HEK293T (cell line): Measurements from ENCODE around the gene BOC.

Experiments used
- ARNT ChIP-seq: fragments of 450-650 bp; IDR thresholded peaks from 2 replicates; pipeline ENCODE4 v1.6.1; 2017; ENCODE audit warnings: mild to moderate bottlenecking
- CTBP1 ChIP-seq: fragments of 450-650 bp; IDR thresholded peaks from 2 replicates; pipeline ENCODE4 v1.6.1; 2016; ENCODE audit warnings: borderline replicate concordance
- ELF4 ChIP-seq: fragments of 450-650 bp; IDR thresholded peaks from 2 replicates; pipeline ENCODE4 v1.6.1; 2017; ENCODE audit warnings: antibody characterized with exemption
- FOXA1 ChIP-seq: fragments of 450-650 bp; IDR thresholded peaks from 2 replicates; pipeline ENCODE4 v1.6.1; 2016; ENCODE audit warnings: mild to moderate bottlenecking
- FOXK2 ChIP-seq: fragments of 450-650 bp; IDR thresholded peaks from 2 replicates; pipeline ENCODE4 v1.6.1; 2016; ENCODE audit warnings: mild to moderate bottlenecking
- FOXM1 ChIP-seq: fragments of 450-650 bp; IDR thresholded peaks from 2 replicates; pipeline ENCODE4 v1.6.1; 2017; ENCODE audit warnings: mild to moderate bottlenecking, borderline replicate concordance
- HDGF ChIP-seq: fragments of 450-650 bp; IDR thresholded peaks from 2 replicates; pipeline ENCODE4 v1.6.1; 2017; ENCODE audit warnings: antibody characterized with exemption, borderline replicate concordance
- L3MBTL2 ChIP-seq: fragments of 450-650 bp; conservative IDR thresholded peaks from 2 replicates; pipeline ENCODE4 v1.6.1; 2016; ENCODE audit warnings: mild to moderate bottlenecking
- LEF1 ChIP-seq: fragments of 450-650 bp; IDR thresholded peaks from 2 replicates; pipeline ENCODE4 v1.6.1; 2017; ENCODE audit warnings: mild to moderate bottlenecking, borderline replicate concordance
- NFRKB ChIP-seq: fragments of 450-650 bp; IDR thresholded peaks from 2 replicates; pipeline ENCODE4 v1.6.1; 2016; ENCODE audit warnings: mild to moderate bottlenecking, moderate library complexity
- PKNOX1 ChIP-seq: fragments of 450-650 bp; IDR thresholded peaks from 2 replicates; pipeline ENCODE4 v1.6.1; 2016
- SP1 ChIP-seq: fragments of 450-650 bp; IDR thresholded peaks from 2 replicates; pipeline ENCODE4 v1.6.1; 2017
- SUZ12 ChIP-seq: fragments of 450-650 bp; IDR thresholded peaks from 2 replicates; pipeline ENCODE4 v1.6.1; 2016; ENCODE audit warnings: mild to moderate bottlenecking
- TARDBP ChIP-seq: fragments of 450-650 bp; IDR thresholded peaks from 2 replicates; pipeline ENCODE4 v1.6.1; 2016

- TF ChIP-seq SP1: no peak
- TF ChIP-seq NFRKB: no peak
- TF ChIP-seq ELF4: no peak
- TF ChIP-seq FOXA1: no peak
- TF ChIP-seq LEF1: no peak
- no peak for TF ChIP-seq ARNT
- TF ChIP-seq FOXK2: no peak
- TF ChIP-seq SUZ12: no peak
- no peak for TF ChIP-seq TARDBP
- TF ChIP-seq PKNOX1: no peak
- TF ChIP-seq FOXM1: no peak
- TF ChIP-seq L3MBTL2: no peak
- no peak for TF ChIP-seq HDGF
- TF ChIP-seq CTBP1: no peak
Observed at GRCh38 chr3:113193288-113193687, 18.1 kb upstream of the BOC start.
